ENCODE results near the gene OR5V1. TPM values are rescaled to one million over a fixed set of nuclear protein-coding genes. Genes with fewer than 3 reads are reported as not detected.

The OR5V1 gene
- not detected in 2 replicates for total RNA-seq

DNA sequence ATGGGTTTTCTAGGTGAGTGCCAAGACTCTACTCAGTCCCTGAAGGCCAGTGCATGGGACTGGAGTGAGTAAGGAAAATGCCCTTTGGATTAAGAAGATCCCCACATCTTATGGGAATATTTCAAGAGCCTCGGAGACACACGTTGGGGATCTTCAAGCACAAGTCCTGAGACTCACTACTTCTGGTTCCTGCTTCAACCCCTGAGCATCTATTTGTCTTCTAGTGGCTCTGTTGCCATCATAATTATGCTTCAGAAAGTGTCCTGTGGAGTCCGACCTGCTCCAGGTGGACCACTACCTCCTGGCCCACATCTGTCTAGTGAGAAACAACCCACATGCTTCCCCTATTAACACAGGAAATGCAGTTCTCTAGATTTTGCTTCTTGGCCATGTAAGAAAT is at the start of gene OR5V1:
Gene OR5V1, minus strand, starts transcription at position 101 of the 400 bp plus-strand sequence. CDS start 12,670 bp downstream, outside the sequence.

DNA sequence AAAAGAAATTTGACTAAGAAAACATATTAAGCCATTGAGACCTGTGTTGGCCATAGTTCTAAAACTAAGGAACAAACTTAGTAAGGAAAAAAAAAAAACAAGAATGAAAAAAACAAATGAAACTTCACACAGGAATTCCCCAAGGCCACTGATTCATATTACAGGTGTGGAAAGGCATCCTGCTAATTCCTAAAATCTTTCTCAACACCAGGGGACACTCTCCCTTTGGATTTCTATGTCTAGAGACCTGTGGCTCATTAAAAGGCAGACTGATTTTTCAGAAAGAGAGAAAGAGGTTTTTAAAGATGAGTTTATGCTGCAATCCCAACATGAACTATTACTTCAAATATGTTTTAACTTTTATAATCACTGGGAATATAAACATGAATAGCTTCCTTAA is 45.9 kb upstream of the OR5V1 start, which contains the start of gene OR12D1:
Gene OR12D1, plus strand, starts transcription at position 341 of the 400 bp plus-strand sequence.

DNA sequence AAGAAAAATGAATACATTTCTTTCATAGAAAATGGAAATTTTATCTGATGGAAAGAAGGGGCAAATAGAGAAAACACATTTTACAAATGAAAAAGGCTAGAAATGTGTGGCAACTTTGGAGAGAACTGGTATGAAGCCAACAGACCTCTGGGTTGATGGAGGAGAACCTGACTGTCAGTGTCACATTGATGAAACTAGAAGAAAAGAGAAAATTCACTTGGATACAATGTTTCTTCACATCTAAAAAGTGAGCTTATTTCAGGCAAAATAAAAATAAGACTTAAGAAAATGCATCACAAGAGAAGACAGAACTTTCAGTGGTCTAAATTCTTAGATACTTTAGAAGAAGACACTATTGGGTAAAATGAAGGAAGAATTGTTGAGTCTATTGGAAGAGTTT is 26.7 kb upstream of the OR5V1 start, which contains the start of gene OR12D2:
Gene OR12D2, plus strand, starts transcription at position 301 of the 400 bp plus-strand sequence. CDS start 1,069 bp downstream, outside the sequence.

DNA sequence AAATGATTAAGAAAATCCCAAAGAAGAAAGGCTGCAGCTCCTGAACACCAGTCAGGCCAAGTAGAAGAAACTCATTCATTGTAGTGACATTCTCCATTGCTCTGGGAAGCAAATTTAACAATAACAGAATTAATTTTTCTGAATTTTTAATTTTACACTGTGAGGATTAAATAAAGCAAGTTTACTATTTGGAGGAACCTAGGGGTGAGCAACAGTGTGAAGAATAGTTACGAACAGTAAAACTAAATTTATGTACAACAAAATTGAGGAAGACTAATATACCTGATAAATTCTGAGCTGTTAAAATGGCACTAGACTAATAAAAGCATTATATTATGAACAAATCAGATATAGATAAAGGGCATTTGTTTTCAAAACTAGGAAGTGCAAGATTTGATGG is 6.5 kb upstream of the OR5V1 start, which contains the start of gene OR12D3:
Gene OR12D3, minus strand, starts transcription at position 101 of the 400 bp plus-strand sequence. Its CDS starts 4 bp downstream, at position 97.

Other genes starting within 250 kb of the OR5V1 start
- not detected in 2 replicates for gene OR2J2, start 198.0 kb downstream of the OR5V1 start, total RNA-seq
- gene OR14J1, start 67.2 kb downstream of the OR5V1 start, total RNA-seq: not detected in 2 replicates
- not detected in 2 replicates for gene OR12D3, start 6.4 kb upstream of the OR5V1 start, total RNA-seq
- not detected in 2 replicates for gene OR12D2, start 26.8 kb upstream of the OR5V1 start, total RNA-seq
- gene OR12D1, start 46.1 kb upstream of the OR5V1 start, total RNA-seq: not detected in 2 replicates
- not detected in 2 replicates for gene OR10C1, start 70.4 kb upstream of the OR5V1 start, total RNA-seq
- not detected in 2 replicates for gene OR11A1, start 88.2 kb upstream of the OR5V1 start, total RNA-seq
- gene OR2H1, start 88.3 kb upstream of the OR5V1 start, total RNA-seq: not detected in 2 replicates
- not detected in 2 replicates for gene MAS1L, start 119.1 kb upstream of the OR5V1 start, total RNA-seq
- gene UBD, start 190.9 kb upstream of the OR5V1 start, total RNA-seq: 0.13 TPM in 1 of 2 replicates, not detected in the other
- not detected in 2 replicates for gene OR2H2, start 216.3 kb upstream of the OR5V1 start, total RNA-seq

Measured in epithelial cell of alveolus of lung (primary cell).